Fibroblast of peridontal ligament (primary cell): ENCODE data around the gene NPEPL1.
"Not testable (repeated sequence)": the region's sequence is repeated elsewhere in the genome, so short reads cannot be mapped to it uniquely, and the experiment has no call there.

Source experiments
- DNase-seq: peaks from one replicate; pipeline ENCODE4 v3.0.0-alpha.2; 2010; ENCODE audit errors: extremely low read depth

Gene NPEPL1

DNA sequence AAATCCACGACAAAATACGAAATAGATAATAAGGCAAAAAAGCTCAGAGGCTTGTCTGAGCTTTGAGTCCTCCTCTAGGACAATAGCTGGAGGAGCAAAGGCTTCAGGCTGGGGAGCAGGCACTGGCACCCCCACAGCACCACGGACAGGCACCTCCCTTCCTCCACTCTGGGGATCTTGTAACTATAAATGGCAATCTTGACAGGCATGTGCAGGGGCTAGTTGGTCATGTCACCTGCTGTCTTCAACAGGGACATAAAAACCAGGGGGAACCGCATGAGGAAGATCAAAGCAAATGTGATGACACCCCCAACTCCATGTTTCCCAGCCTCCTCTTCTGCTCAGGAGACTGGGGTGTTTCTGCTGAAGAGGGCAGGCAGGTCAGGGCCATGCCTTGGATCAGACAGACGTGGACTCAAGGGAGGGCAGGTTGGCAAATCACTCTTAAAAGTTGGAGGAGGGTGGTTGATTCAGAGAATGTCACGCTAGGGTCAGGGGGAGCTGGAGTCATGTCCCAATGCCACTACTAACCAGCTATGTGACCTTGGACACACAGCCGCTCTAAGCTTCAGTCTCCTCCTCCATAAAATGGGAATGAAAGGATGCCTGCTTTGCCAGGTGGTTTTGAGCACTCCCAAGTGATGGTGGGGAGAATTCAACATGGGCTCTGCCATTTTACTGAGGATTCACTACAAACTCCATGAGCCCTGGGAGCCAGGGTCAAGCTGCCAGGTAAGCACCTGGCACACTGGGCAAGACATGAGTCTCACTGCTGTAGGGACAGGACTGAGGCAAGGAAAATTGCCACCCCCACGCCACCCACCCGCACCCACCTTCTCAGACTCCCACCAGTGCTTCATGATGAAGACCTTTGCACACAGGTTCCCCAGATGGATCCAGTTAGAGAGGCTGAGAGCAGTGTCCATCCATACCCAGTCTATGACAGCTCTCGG is 48.0 kb downstream of the NPEPL1 start:
- no peak for DNase-seq

DNA sequence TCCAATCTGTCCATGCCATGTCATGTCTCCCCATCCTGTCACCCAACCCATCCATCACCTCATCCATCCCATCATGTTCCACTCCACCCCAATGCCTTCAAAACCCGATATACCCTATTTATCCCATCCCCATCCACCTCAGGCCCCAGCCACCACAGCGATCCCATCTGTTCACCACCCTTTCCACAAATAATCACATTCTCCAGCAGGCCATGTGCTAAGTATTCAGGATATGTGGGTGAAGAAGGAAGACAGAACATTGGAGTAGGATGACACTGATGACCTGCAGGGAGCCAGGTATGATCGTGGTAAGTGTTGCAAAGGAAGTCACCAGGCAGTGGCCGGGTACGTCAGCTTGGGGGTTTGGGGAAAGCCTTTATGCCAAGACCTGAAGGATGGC is 48.8 kb downstream of the NPEPL1 start:
- no peak for DNase-seq

DNA sequence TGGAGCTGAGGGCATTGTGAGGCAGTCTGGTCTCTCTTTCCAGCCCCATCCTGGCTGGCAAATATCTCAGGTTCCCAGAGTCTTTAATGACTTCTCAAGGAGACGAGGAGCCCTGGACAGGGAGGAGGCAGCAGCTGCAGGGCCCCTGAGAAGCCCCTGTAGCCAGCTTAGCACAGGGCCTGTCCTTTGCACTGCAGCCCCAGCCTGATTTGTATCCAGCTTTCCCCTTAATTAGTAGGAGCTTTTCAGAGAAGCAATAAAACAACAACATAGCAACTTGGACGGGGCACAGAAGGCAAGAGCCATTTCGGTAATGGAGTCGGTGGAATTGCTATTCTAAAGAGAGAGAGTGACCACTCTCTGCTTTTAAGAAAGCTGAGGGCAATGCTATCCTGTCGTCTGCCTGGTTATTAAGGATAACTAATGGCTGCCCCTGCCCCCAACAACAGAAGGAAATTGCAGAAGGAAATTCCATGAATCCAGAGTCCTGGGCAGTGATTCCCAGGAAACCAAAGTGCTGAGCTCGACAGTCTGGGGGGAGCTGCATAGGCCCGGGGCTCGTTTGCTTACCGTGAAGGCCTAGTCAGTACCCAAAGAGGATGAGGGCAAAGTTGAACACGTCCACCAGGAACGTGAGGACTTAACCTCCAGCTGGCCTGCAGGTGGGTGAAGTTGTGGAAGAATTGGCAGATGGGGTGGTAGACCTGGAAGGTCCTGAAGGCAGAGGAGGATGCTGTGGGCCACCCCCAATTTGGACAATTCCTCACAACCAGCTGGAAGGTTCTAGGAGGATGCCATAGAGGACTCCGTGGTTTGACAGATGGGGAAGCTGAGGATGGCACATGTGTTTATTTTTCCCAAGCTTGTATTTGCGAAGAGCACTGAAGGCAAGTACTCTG is 50.3 kb downstream of the NPEPL1 start:
- no peak for DNase-seq

DNA sequence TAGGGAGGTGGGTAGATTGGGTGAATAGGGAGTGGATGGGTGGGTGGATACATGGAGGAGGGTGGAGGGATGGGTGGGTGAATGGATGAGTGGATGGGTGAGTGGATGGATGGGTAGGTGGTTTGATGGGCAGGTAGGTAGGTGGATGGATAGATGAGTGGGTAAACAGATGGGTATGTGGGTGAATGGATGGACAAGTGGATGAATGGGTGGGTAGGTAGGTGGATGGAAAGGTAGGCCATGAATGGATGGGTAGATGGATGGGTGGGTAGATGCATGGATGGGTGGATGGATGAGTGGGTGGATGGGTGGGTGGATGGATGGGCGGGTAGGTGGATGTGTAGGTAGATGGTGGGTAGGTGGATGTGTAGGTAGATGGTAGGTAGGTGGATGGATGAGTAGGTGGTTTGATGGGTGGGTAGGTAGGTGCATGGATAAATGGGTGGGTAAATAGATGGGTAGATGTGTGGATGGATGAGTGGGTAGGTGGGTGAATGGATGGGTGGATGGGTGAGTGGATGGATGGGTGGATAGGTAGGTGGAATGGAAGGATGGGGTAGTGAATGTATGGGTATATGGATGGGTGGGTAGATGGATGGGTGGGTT is 51.4 kb downstream of the NPEPL1 start:
- no peak for DNase-seq

DNA sequence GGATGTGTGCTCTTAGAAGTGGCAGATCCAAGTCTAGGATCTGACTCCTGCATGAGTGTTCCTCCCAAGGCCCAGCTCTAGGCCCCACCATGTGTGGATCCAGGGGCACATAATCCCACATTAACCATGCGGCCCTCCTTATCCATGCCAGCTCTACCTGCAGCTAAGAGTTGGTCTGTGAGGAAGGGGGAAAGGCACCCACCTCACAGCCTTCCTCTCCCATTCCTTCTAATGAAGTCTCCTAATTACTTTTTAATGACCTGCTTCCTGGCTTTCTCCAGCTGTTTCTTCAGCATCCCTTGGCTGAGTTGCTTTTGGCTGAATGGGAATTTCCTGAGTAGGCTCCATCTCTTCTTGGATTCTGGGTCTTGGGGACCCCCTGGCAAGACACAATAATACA is 52.2 kb downstream of the NPEPL1 start:
- no peak for DNase-seq

DNA sequence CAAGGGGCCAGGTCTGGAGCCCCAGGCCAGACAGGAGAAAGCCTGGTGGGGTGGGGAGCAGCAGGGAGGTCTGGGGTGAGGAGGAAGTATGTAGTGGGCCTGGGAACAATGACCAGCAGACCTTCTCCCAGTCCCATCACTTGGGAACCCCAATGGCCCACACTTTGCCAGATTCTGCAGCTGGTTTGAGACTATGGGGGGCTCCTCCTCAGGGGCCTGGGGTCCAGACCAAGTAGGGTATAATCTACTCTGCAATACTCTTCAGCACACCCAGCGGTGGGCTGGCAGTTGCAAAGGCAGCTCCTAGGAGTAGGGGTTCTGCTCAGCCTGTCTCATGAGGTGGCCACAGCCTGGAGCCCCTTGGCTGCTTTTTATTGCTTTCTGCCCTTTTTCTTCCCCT is 52.8 kb downstream of the NPEPL1 start:
- DNase-seq, result no peak

DNA sequence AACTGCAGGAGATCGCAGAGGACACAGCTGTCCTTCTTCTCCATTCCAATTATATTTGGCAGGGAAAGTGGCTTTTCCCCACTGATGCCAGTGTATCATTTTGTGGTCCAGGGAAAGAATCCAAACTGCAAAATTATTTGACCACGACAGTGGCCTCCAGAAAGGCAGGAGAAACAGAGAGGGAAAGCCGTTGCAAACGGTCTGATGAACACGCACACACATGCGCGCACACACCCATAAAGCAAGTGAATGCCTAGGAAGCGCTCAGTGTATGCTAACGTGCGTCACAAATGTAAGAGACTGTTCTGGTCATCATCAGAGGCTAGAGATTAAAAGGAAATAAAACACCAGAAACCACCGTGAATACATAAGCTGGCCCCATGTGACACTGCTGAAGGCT is 54.0 kb downstream of the NPEPL1 start:
- DNase-seq, result no peak

DNA sequence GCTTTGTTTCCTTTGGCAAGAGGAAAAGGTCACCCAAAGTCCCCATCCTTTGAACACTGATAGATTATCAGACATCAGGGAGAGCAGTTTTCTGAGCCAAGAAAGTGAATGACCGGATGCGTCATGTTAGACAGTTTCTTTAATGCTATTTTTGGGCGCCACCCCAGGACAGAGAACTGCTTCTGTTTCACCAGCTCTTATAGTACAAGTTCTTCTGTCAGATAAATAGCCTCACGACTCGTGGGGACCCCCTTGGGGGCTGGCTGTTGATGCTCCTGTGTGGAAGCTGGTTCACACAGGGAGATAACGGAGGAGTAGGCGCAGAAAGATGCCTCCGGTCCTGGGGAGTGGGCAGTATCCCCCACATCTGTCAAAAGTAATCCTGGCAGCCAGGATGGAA is 54.6 kb downstream of the NPEPL1 start:
- DNase-seq, result no peak

DNA sequence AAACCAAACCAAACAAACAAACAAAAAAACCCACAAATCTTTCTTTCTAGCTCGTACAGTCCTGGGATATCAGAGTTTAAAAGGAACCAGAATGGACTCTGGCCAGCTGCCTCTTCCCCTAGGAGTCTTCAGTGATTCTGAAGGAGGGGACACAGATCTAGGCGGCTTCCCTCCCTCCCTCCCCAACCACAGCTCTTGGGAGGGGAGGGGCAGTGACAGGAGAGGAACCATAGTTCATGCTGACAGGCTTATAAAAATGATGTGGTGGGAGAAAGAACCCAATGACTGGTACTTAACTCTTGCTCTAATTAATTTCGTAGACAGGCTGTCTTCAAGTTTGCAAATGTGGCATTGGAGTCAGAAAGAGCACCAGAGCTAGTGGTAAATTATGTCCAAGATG is 56.0 kb downstream of the NPEPL1 start:
- no peak for DNase-seq

DNA sequence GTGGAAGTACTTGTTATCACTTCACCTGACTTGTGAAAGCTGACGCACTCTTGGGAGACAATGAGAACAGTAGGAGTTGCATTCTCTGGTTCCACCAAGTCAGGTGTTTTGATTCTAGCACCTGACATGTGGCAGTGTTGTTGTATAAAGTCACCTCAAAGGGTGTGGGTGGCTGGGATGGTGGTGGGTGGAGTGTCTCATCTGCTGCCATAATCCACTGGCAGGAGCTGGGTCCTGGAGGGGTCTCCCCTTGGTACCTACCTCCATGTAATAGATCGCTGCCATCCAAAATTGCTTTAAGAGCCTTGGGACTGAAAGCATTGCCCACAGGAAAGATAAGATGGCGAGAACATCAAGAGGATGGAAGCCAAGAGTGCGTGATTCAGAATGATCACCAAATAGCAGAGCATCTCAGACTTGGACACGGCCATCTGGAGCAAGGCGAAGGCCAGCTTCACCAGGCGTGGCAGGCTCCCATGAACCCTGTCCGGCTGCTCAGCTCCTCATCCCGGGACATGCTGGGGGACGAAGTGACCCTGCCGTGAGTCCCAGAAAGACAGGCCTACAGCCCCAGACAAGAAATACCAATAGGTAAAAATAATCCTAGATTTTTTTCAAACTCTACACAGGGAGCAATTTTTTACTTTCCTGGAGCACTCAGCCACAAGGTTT is 56.6 kb downstream of the NPEPL1 start:
- no peak for DNase-seq

DNA sequence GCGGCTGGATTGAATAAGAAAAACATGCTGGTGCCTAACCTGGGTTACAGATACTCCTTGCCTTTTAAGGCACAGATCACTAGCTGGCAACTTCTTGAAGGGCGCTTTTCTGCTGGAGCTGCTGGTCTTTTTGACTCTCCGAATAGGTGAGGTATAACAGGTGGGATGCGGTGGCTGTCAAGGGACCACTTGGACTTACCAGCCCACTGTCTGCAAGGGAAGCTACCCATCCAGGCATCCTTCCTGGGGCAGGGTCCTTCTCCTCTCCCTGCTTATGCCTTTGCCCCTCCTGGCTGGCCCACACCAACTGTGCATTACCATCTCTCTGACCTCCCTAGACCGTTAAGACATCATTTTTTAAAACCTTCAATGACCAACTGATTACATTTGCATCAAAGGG is 57.4 kb downstream of the NPEPL1 start:
- DNase-seq, result no peak

DNA sequence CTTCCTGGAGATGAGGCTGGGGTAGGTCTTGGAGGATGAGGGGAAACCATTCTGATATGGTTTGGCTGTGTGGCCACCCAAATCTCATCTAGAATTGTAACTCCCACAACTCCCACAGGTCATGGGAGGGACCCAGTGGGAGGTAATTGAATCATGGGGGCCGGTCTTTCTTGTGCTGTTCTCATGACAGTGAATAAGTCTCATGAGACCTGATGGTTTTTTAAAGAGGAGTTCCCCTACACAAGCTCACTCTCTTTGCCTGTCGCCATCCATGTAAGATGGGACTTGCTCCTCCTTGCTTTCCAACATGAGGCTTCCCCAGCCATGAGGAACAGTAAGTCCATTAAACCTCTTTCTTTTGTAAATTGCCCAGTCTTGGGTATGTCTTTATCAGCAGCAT is 58.1 kb downstream of the NPEPL1 start:
- not testable (repeated sequence) for DNase-seq

DNA sequence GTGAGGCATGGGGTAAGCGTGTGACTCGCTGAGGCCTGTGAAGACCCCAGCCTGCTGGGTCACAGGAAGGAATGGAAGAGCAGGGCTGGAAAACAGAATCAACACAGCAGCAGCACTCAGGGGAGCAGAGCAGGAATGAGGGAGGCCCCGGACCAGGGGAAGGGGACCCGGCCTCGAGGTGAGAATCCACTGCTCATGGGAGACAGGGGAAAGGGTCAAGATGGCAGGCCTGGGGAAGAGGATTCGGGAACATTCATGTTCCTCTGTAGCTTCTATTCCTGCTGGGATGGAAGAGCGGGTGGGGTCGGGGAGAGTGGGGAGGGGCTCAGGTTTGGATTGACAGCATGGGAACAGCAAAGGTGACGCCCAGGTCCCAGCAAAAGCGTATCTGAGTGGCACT is 59.4 kb downstream of the NPEPL1 start:
- DNase-seq, result no peak

DNA sequence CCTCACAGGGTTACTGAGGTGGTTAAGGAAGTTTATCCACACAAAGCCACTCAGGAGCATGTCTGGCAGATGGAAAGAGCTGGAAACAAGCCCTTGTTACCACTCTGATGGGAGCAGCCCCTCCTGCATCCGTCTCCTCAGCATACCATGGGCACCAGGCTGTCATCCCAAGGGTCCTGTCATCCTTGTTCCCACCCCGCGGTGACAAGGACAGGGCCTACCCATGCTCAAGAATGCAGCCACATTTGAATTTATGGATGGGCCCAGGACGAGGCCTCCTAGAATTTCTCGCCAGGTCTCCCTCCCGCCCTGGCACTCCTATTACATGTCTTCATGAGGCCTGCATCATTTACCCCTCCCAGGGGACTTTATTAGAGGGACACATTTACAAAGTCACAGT is 60.0 kb downstream of the NPEPL1 start:
- no peak for DNase-seq

DNA sequence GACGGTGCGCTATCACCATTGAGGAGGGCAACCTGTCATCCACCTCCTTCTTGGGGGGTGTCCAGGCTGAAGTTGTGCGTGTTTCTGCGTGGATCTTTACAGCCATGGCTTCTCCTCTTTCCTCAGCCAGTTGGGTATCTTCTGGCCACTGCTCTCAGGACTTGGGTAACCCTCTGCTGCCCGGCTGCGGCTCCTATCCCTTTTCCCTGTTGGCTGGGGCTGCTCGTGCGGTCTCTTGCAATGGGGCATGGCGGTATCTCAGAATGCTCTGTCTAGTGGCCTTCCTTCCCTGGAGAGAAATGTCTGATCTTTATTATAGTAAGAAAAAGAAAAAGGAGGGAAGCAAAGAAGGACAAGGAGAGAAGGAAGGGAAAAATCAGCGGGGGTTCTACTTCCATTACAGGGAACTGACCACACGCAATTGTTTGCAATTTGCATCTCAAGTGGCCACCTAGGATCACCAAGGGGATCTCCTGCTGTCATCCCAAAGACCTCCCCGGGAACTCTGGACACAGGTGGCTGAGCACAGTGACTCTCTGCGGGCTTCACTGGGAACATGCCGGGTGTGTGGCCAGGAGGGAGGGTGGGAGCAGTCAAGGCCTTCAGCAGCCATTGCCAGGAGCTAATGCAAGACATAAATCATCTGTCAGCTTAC is 60.8 kb downstream of the NPEPL1 start:
- DNase-seq, result no peak

DNA sequence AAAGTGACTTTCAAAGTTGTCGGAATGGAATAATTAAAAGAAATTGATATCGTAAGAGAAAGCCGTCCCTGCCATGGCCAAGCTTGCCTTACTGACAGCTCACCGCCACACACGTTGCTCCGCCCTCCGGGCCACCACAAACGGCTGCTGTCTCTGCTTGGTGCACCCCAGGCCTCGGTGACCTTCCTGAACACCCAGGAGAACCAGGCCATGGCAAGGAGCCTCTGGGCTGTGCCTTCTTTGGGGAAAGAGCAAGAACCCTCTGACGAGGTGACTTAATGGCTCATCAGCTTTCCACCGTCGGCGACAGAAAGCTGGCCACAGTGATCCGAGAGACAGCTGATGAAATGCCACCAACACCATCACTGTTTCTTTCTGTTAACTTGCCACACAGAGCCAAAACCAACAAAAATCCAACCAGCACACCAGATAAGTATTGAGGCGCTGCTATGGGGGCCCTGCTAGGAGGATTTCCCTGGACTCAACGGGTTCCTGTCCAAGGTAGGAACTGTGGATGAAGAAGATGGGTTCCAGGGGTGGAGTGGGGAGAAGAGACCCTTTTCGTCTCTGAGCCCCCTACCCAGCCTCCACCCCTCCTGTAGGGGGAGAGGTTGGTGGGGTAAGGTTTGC is 61.4 kb downstream of the NPEPL1 start:
- DNase-seq, result no peak

DNA sequence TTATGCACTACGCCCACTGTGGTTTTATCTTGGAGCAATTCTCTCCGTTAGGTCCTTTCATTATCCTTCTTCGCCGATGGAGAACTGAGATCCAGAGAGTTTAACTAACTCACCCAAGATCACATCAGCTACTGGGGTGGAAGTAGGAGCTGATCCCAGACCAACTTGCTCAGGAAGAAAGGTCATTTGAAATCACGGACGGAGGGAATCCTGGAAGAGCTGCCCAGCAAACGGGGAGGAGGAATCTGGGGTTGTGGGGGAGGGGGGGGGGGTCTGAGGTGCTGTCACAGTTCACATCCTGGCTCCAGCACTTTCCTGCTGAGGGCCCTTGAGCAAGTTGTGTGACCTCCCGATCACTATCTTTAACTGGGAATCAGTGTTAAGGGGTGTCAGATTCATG is 62.0 kb downstream of the NPEPL1 start:
- no peak for DNase-seq

DNA sequence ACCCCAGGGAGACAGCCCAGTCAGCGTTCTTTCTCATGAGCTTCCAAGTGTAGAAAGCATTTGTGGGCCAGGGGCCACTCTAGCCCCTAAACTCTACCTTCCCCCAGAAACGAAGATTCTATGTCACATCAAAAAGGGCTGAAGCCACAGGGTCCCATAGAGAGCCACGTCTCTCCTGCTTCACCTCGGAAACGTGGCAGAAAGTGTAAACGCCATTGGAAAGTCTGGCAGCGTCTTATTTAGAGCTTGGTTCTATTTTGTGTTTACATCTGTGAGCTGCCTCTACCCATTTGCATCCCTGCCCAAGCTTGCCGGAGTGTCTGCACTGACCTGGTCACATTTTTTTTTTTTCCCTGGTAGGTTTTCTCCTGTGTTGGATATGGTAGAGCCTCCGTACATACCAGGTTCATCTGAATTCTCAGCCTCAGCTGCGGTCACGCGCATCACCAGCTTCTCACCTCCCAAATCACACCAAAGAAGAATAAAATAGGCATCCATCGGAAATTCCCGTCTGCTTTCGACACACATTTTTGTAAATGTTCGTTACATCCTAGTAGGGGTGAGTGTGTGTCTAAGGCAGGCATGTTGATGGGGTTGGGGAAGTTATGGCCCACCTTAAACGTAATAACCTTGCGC is 62.6 kb downstream of the NPEPL1 start:
- no peak for DNase-seq

DNA sequence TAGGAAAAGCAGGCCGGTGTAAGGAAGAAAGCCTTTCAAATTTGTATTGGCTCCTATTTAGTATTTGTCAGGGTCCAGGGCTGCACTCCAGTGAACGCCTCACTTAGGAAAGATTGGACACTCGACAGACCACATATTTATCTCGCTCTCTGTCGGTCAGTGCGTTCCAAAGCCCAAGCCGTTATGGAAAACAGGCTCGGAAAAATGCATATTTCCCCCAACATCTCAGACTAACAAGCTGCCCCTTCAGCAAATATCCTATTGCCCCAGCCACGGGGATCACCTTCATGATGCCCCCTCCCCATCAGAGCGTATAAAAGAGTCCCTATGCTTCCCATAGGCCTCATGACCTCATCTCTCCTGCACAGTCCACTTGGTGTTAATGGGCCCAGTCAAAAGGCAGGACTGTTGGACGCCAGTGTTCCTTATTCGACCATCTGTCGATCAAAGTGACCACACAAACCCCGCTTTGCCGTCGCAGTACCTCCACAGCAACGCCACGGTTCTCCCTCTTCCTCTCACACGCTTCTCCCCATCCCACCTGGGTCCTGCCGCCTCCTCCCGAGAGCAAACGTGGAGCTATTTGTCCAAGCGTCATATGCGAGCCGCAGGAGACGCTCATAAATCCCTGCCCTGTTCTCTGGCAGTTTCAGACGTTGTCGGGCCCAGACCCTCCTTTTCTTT is 63.3 kb downstream of the NPEPL1 start:
- no peak for DNase-seq

DNA sequence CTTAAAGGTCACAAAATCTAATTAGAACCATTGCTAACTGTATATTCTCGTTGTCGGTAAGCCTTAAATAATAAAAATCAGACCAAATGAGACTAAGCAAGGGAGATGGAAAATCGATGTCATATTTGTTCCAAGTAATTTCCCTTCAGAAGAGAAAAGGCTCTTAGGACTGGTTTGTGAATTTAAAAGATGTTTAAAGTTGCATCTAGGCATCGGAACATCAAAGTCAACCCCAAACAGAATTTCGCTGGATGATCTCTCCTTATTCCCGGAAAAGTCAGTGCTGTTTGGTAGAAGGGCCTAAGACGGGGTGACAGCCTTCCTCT is 63.8 kb downstream of the NPEPL1 start:
- DNase-seq, result no peak
